VCaP (cell line): ENCODE data around the gene OR2V1.
A peak's percentile ranks its signal among the peaks of the same experiment; 100 is the strongest.

Experiments
- H3K27ac ChIP-seq: fragments of 450-650 bp; 2 replicates; pipeline ENCODE4 v1.5.1; 2017
- CTCF ChIP-seq: fragments of 450-650 bp; conservative IDR thresholded peaks from 2 replicates; pipeline ENCODE4 v1.5.1; 2017; ENCODE audit warnings: mild to moderate bottlenecking, moderate library complexity

The OR2V1 gene

GRCh38 chr5:181163487-181164075, 32.6 kb upstream of the OR2V1 start:
- TF ChIP-seq CTCF = no peak
- H3K27ac ChIP-seq = no peak overlapping the region

- no peak for TF ChIP-seq CTCF
Measured at GRCh38 chr5:181161534-181162175, 30.7 kb upstream of the OR2V1 start.

GRCh38 chr5:181160755-181161533, 30.0 kb upstream of the OR2V1 start:
- peak overlapping the region; percentile 31; the same call in 1 of the 2 replicates for H3K27ac ChIP-seq

More at GRCh38 chr5:181161534-181162175, 30.7 kb upstream of the OR2V1 start:
- peak overlapping the region; percentile 31; the same call in 1 of the 2 replicates for H3K27ac ChIP-seq

GRCh38 chr5:181160152-181160754, 29.3 kb upstream of the OR2V1 start:
- no peak for TF ChIP-seq CTCF
- H3K27ac ChIP-seq = peak overlapping the region; percentile 60

GRCh38 chr5:181159286-181160151, 28.6 kb upstream of the OR2V1 start:
- peak; percentile 100 for TF ChIP-seq CTCF
- H3K27ac ChIP-seq = peak overlapping the region; percentile 60

GRCh38 chr5:181158869-181159268, 27.9 kb upstream of the OR2V1 start:
- peak overlapping the region; percentile 60; the same call in 1 of the 2 replicates for H3K27ac ChIP-seq
- no peak for TF ChIP-seq CTCF

GRCh38 chr5:181156758-181157157, 25.8 kb upstream of the OR2V1 start:
- no peak for TF ChIP-seq CTCF
- no peak overlapping the region for H3K27ac ChIP-seq
